Ecto neural progenitor cell (in vitro differentiated cells): ENCODE results near the gene KCNJ11.

Experiments
- DNase-seq: peaks from one replicate; pipeline ENCODE4 v3.0.0-alpha.2; 2018; ENCODE audit warnings: low spot score

Gene KCNJ11

DNA sequence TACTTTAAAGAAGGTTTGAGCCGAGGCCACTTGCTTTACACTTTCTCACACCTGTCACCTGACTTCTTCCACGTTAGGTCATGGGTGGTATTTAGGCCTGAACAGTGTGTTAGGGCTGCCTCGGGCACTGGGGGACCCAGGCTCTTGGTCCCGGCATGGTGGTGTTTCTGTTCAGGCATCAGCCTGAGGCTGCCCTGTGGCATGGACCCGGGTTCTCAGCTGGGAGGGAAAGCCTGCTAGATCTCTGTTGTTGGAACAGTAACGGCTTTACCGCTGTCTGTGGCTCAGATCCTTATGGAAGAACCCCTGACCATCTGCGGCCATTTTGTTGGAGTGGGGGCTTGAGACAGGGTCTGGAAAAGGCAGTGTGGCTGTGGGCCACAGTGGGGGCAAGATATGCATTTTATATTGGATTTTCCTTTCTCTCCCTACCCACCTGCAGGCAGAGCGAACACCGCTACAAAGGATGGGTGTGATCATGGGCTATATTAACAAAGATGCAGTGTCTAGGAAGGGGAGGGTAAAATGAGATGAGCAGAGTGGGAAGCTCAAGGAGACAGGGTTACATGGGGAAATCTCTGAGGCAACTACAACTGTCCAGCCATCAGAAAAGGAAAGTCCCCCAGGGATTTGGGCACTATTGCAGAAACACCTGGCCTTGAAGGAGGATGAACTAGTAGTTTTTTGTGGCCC is 1.6 kb upstream of the KCNJ11 start:
- DNase-seq = no peak

DNA sequence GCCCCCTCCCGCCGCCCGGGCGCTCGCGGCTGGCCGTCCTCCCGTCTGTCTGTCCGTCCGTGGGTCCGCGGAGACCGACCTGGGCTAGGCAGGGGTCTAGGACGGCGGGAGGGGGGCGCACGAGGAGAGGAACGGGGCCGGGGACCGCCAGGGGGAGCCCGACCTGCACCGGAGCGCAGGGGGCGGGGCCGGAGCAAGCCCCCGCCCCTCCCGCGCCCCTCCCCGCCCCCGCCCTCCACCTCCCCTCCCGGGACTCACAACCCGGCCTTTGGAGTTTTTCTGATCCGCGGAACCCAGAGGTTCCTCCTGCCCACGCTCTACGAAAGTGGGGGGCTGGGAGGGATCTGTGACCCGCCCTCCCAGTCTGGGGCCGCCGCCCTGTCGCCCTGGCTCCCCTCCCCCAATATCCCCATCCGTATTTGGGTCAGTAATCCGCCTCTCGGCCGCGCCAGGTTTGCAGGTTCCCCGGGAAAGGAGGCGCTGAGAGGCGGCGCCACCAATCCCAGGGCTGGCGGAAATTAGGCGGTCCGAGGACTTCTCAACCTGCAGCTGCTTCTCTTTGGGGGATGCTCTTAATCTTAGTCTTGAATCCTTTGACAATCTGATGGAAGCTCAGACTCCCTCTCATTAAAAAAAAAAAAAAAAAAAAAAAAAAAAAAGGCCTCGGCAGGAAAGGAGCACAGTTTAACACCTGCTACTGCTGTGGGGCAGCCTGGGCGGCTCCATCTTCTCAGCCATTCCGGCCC is 925 bp upstream of the KCNJ11 start:
- peak; percentile 93 for DNase-seq

GRCh38 chr11:17387811-17388210 is 648 bp downstream of the KCNJ11 start:
- no peak for DNase-seq

GRCh38 chr11:17387254-17387653 is 1.2 kb downstream of the KCNJ11 start:
- DNase-seq = no peak

- peak; percentile 75 for DNase-seq
Measured at GRCh38 chr11:17386331-17387084, 2.0 kb downstream of the KCNJ11 start.

GRCh38 chr11:17385926-17386325 is 2.5 kb downstream of the KCNJ11 start:
- DNase-seq = no peak

- no peak for DNase-seq
Measured at GRCh38 chr11:17385492-17385891, 3.0 kb downstream of the KCNJ11 start.

DNA sequence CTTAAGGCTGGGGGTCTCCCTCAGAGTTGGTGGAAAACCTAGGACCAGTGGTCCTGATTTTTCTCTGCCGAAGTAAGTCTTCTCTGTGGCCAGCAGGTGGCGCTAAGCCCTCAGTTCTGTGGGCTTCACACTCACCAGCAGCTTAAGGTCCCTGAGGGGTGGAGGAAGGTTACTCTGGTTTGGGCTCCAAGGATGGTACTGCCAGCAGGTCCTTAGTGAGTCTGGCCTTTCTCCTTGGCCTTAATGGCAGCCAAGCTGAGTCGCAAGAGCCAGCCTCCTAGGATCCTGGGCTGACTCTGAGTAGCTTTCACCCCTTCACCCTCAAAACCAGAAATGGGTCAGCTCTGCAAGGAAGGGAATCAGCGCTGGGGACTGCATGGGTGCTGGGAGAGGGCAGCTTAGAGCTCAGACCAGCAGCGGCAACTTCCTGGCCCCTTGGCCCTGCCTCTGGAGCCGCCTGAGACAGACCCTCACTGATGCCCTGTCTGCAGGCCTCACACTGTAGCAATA is 4.4 kb downstream of the KCNJ11 start:
- DNase-seq = peak; percentile 88

DNA sequence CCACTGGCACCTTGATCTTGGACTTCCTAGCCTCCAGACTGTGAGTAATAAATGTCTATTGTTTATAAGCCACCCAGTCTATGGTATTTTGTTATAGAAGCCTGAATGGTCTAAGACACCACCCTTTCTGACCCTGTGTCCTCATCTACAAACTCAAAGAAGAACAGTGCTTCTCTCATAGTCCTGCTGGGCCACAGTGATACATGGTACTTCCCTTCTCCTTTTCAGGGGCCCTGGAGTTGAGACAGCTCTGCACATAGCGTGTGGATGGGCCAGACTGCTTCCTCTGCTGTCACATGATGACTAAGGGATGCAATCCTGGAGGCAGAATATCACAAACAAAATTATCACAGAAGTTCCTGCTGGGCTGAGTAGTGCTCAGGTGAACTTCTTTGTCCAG is 5.0 kb downstream of the KCNJ11 start:
- no peak for DNase-seq

GRCh38 chr11:17382046-17382728 is 6.3 kb downstream of the KCNJ11 start:
- DNase-seq = no peak

DNA sequence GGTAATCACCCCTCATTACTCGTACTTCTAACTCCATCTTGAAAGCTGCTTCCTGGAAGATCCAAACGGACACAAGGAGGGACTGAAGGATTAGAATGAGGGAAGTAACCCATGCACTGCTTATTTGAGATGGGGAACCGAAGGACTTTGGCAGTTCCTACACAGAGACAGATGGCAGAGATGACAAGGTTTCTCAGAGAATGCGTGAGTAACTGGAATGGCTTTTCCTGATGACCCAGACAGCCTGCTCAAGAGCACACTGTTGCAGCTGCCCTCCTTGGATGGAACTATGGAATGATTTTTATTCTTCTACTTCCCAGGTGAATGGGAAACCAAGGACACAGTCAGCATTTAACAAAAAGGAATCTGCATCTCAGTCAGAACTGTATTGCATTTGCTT is 7.3 kb downstream of the KCNJ11 start:
- no peak for DNase-seq

- DNase-seq = no peak
Measured at GRCh38 chr11:17379383-17380180, 8.9 kb downstream of the KCNJ11 start.

DNA sequence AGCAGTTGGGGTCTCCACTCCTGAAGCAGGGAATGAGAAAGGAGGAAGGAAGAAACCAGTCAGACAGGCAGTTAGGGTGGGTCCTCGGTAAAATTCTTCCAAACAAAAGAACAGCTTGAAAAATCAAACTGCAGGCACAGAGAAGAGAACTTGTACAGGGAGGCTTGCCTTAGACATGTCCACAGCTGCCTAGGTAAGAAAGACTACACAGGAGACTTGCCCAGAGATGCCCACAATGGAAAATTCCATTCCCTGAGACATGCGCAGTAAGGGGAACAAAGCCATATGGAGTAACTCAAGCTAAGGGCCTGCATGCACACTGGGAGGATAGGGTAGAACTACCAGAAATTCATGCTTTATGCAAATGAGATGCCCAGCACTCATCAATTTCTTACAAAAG is 9.8 kb downstream of the KCNJ11 start:
- DNase-seq = no peak

DNA sequence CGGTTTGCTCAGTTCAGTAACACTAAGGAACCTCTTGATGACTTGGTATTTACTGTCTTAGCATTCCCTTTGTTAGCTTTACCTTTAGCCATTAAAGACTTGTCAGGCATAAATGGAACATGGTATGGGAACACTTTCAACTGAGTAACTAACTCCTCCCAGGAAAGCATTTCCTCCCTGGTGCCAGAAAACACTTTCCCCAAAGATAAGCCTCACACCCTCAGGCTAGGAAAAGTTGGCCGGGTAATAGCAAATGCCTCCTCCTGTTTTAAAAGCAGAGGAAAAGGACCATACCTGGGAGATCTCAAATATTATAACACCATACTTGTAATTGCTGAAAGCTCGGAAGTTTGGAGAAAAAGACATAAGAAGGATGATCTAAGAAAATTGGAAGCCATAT is 12.0 kb downstream of the KCNJ11 start:
- DNase-seq = no peak

DNA sequence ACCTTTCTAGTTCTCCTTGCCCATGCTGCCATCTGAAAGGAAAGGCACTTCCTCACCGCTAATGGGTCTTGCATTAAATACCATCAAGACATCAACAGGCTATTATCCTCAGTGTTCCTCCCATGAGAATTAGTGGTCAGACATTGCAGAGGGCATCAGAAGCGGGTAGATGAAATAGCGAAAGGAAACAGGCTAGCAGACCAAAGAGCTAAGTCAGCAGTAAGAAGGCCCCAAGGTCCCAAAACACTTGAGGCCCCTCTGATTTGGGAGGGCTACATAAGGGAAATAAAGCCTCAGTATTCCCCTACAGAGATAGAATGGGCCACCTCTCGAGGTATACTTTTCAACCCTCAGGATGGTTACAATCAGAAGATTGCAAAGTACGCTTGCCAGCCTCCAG is 12.9 kb downstream of the KCNJ11 start:
- DNase-seq = no peak

- DNase-seq = no peak
Measured at GRCh38 chr11:17371614-17372013, 16.8 kb downstream of the KCNJ11 start.

DNA sequence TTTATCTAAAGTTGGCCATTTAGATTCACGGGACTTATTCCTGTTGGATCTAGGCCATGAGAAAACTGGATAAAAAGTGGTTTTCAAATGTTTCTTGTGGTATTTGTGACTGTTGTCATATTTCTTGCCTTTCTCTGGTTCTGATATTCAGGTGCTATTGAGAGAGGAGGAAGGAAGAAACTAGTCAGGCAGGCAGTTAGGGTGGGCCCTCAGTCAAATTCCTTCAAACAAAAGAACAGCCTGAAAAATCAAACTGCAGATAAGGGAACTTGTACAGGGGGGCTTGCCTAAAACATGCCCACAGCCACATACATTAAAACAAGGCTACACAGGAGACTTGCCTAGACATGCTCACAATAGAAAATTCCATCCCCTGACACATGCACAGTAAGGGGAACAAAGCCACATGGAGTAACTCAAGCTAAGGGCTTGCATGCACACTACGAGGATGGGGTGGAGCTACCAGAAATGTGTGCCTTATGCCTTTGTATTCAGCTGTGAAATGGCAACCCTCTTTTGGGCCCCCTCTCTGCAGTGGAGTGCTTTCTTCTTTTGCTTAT is 18.7 kb downstream of the KCNJ11 start:
- no peak for DNase-seq

DNA sequence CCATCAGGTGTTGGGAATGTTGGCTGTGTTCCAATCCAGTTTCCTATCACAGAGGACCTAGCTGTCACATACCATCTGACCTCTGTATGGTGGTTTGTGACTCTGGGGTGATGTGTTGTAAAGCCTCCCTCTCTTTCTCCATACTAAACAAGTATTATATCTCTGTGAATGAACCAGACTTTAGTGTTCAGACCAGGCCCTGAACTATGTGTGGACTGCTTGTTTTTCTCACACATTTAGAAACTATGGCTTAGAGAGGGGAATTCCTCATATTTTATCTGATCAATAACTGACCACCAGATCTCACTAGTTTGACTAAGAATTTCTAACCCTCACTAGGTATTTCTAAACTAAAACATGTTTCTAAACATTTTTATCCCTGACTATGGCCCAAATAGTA is 19.4 kb downstream of the KCNJ11 start:
- DNase-seq = no peak

- DNase-seq = no peak
Measured at GRCh38 chr11:17368551-17368950, 19.9 kb downstream of the KCNJ11 start.

GRCh38 chr11:17366495-17366894 is 22.0 kb downstream of the KCNJ11 start:
- DNase-seq = no peak

DNA sequence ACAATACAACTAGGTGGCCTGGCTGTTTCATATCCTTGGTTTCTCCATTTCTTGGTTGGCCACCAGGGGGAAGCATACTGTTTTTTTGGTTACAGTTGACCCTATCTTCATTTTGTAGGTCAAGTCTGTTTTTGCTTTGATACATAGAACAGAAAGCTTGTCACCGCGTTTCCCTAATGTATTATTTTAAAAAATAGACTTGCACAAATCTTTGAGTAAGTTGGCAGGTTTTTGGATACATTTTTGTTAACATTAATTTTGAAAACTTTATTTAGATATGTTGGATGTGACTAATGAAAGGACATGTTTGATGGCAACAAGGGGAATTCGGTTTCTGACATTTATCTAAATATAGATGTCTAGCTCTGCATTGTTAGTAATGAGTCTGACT is 33.9 kb downstream of the KCNJ11 start:
- peak; percentile 50 for DNase-seq
